Tibial nerve (tissue), 3 donors: Measurements from ENCODE around the gene UGT1A3.

ENCODE experiments used
- POLR2A ChIP-seq, 2 donors: fragments of 450-650 bp; IDR thresholded peaks; one replicate each; pipeline ENCODE4 v1.6.1; 2017; ENCODE audit warnings: antibody characterized with exemption in 2 of 2, mild to moderate bottlenecking in 2 of 2, moderate library complexity in 2 of 2
- TF ChIP-seq, protein P1 (sequence below), 5 experiments: fragments of 200-600 bp in 3 of 5; fragments of 450-650 bp in 2 of 5; sonication (generic) in 3 of 5; IDR thresholded peaks; one replicate each; pipeline ENCODE4 v1.5.1; 2016 to 2019; ENCODE audit warnings: antibody characterized with exemption in 5 of 5, mild to moderate bottlenecking in 3 of 5, moderate library complexity in 2 of 5

DNA sequence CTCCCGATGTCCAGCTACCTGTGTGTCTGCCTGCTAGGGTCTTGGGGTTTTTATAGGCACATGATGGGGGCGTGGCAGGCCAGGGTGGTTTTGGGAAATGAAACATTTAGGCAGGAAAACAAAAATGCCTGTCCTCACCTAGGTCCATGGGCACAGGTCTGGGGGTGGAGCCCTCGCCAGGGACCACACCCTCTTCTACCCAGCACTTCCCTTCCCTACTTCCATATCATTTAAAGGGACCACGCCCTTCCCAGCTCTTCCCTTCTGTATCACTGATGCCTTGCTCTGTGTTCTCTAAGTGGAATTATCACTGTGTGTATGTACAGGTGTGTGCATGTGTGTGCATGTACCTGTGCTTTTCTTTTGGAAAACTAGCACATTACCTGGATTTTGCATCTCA is 37.6 kb downstream of the UGT1A3 start:
- TF ChIP-seq, protein P1, sequence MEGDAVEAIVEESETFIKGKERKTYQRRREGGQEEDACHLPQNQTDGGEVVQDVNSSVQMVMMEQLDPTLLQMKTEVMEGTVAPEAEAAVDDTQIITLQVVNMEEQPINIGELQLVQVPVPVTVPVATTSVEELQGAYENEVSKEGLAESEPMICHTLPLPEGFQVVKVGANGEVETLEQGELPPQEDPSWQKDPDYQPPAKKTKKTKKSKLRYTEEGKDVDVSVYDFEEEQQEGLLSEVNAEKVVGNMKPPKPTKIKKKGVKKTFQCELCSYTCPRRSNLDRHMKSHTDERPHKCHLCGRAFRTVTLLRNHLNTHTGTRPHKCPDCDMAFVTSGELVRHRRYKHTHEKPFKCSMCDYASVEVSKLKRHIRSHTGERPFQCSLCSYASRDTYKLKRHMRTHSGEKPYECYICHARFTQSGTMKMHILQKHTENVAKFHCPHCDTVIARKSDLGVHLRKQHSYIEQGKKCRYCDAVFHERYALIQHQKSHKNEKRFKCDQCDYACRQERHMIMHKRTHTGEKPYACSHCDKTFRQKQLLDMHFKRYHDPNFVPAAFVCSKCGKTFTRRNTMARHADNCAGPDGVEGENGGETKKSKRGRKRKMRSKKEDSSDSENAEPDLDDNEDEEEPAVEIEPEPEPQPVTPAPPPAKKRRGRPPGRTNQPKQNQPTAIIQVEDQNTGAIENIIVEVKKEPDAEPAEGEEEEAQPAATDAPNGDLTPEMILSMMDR (IDR thresholded peaks at IDR 0.05): no peak
- TF ChIP-seq POLR2A (IDR thresholded peaks at IDR 0.05): no peak
